Measurements from ENCODE around the gene KRT78.

GRCh38 chr12:52817699-52818238 is 31.0 kb downstream of the KRT78 start:
- TF ChIP-seq CTCF (conservative IDR thresholded peaks at IDR 0.05) = no peak
- TF ChIP-seq ZFX (IDR thresholded peaks at IDR 0.05) = no peak

Data from C4-2B (cell line).